SU-DHL-6 (cell line): ENCODE data around the gene AMTN.

Experiments used
- CTCF ChIP-seq: fragments of 200-600 bp; sonication (generic); IDR thresholded peaks from one replicate; pipeline ENCODE4 v1.5.1; 2017; ENCODE audit warnings: antibody characterized with exemption, mild to moderate bottlenecking, low read length, moderate library complexity; ENCODE audit not compliant: insufficient read depth, poor library complexity, severe bottlenecking
- EZH2phosphoT487 ChIP-seq: fragments of 200-600 bp; sonication (generic), shearing (Covaris generic); conservative IDR thresholded peaks from 2 replicates; pipeline ENCODE4 v1.6.1; 2018; ENCODE audit warnings: mild to moderate bottlenecking, antibody characterized with exemption, low read length, moderate library complexity, mixed read lengths

DNA sequence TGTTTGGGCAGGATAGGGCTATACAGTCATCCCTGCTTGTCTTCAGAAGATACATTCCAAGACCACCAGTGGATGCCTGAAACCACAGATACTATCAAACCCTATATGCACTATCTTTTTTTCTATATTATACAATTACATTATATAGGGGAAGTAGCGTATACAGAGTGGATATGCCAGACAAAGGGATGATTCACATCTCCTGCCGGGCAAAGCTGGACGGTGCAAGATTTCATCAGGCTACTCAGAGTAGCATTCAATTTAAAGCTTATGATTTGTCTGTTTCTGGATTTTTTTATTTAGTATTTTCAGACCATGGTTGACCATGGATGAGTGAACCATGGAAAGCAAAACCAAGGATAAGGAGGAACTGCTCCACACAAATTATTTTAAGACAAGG, 7.0 kb upstream of the AMTN start:
- TF ChIP-seq CTCF (no peak), EZH2phosphoT487 (no peak)
